ENCODE data around the gene BUD13. TPM values are rescaled to one million over a fixed set of nuclear protein-coding genes. Genes with fewer than 3 reads are reported as not detected.

Gene BUD13
- total and polyA plus RNA-seq, 2 of the 13 experiments (the other 11 are each of a cell fraction or from before 2014, with no cell fraction given): 13.3 to 25.9 TPM

DNA sequence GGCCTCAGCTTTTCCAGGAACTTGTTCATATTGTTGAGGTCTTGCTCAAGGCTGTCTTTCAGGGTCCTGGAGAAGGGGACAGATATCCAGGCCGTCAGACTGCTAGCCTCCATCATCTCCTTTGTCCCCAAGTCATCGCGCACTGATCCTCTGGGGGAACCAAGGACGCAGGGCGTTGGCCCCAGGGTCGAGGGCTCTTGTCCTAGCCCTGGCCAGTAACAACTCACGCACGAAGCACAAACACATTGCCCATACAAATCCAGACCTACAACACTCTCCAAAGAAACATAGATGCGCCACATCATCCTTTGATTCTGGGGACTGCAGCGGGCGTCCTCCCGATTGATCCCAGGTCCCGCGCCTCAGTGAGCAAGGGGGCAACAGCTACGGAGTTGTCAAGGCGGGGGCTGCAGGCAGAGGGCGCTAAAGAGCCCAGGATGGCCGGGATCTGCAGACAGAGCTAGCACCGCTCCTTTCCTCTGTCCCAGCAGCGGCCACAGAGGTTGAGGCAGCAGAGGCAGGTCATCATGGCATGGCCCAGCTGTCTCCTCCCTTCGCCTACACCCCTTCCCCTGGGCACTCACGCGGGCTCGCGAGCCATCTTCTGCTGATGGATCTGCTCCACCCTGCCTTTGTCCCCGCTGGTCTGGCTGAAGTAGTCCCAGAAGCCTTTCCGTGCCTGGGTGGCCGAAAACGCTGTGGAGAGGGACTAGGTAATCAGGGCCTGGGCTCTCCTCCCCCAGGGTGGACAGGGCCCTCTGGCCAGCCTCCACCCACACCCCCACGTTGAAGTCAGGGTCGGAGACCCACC lies 18.4 kb upstream of the BUD13 start (continued):
- TF ChIP-seq ZNF652 (CRISPR knock-in tag; IDR thresholded peaks at IDR 0.05; ENCODE audit: borderline replicate concordance, low read depth): no peak
- TF ChIP-seq, protein P1, sequence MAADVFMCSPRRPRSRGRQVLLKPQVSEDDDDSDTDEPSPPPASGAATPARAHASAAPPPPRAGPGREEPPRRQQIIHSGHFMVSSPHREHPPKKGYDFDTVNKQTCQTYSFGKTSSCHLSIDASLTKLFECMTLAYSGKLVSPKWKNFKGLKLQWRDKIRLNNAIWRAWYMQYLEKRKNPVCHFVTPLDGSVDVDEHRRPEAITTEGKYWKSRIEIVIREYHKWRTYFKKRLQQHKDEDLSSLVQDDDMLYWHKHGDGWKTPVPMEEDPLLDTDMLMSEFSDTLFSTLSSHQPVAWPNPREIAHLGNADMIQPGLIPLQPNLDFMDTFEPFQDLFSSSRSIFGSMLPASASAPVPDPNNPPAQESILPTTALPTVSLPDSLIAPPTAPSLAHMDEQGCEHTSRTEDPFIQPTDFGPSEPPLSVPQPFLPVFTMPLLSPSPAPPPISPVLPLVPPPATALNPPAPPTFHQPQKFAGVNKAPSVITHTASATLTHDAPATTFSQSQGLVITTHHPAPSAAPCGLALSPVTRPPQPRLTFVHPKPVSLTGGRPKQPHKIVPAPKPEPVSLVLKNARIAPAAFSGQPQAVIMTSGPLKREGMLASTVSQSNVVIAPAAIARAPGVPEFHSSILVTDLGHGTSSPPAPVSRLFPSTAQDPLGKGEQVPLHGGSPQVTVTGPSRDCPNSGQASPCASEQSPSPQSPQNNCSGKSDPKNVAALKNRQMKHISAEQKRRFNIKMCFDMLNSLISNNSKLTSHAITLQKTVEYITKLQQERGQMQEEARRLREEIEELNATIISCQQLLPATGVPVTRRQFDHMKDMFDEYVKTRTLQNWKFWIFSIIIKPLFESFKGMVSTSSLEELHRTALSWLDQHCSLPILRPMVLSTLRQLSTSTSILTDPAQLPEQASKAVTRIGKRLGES (CRISPR knock-in tag; IDR thresholded peaks at IDR 0.05; ENCODE audit: borderline replicate concordance): no peak
- no peak for TF ChIP-seq ZBTB1 (CRISPR knock-in tag; IDR thresholded peaks at IDR 0.05; ENCODE audit: borderline replicate concordance)
- TF ChIP-seq TARDBP (CRISPR knock-in tag; IDR thresholded peaks at IDR 0.05): peak; percentile 51; the same call in 1 of the 2 replicates
- TF ChIP-seq PRMT3 (CRISPR knock-in tag; IDR thresholded peaks at IDR 0.05; ENCODE audit: borderline replicate concordance, low read depth): no peak
- TF ChIP-seq ZNF768 (CRISPR knock-in tag; IDR thresholded peaks at IDR 0.05): no peak
- no peak for TF ChIP-seq ZNF256 (CRISPR knock-in tag; conservative IDR thresholded peaks at IDR 0.05)
- no peak for TF ChIP-seq ZNF430 (CRISPR knock-in tag; IDR thresholded peaks at IDR 0.05)
- no peak for TF ChIP-seq KLF9 (CRISPR knock-in tag; IDR thresholded peaks at IDR 0.05; ENCODE audit: low read depth)
- TF ChIP-seq ZNF777 (CRISPR knock-in tag; IDR thresholded peaks at IDR 0.05): no peak
- TF ChIP-seq ZSCAN12 (CRISPR knock-in tag; IDR thresholded peaks at IDR 0.05): no peak
- no peak for TF ChIP-seq FOXM1 (CRISPR knock-in tag; IDR thresholded peaks at IDR 0.05)
- no peak for TF ChIP-seq ZNF639 (CRISPR knock-in tag; conservative IDR thresholded peaks at IDR 0.05)
- no peak for TF ChIP-seq HNF4G (IDR thresholded peaks at IDR 0.05; ENCODE audit: borderline replicate concordance, low read depth, low read length)
- TF ChIP-seq HNF4G (CRISPR knock-in tag; IDR thresholded peaks at IDR 0.05; ENCODE audit: borderline replicate concordance, low read depth): peak; percentile 62; the same call in 1 of the 2 replicates
- no peak for TF ChIP-seq ZBTB42 (CRISPR knock-in tag; IDR thresholded peaks at IDR 0.05)
- TF ChIP-seq ZNF841 (CRISPR knock-in tag; IDR thresholded peaks at IDR 0.05; ENCODE audit: borderline replicate concordance): no peak
- TF ChIP-seq, protein P2, sequence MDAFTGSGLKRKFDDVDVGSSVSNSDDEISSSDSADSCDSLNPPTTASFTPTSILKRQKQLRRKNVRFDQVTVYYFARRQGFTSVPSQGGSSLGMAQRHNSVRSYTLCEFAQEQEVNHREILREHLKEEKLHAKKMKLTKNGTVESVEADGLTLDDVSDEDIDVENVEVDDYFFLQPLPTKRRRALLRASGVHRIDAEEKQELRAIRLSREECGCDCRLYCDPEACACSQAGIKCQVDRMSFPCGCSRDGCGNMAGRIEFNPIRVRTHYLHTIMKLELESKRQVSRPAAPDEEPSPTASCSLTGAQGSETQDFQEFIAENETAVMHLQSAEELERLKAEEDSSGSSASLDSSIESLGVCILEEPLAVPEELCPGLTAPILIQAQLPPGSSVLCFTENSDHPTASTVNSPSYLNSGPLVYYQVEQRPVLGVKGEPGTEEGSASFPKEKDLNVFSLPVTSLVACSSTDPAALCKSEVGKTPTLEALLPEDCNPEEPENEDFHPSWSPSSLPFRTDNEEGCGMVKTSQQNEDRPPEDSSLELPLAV (CRISPR knock-in tag; conservative IDR thresholded peaks at IDR 0.05; ENCODE audit: low read depth): no peak
- TF ChIP-seq ZNF747 (CRISPR knock-in tag; IDR thresholded peaks at IDR 0.05; ENCODE audit: borderline replicate concordance): no peak; the same call in 1 of the 2 replicates
- TF ChIP-seq NPAS2 (CRISPR knock-in tag; IDR thresholded peaks at IDR 0.05; ENCODE audit: borderline replicate concordance): no peak
- no peak for TF ChIP-seq EP300 (IDR thresholded peaks at IDR 0.05; ENCODE audit: low read depth in 2 of 2, low read length in 2 of 2)
- no peak; the same call in 1 of the 2 replicates for TF ChIP-seq EP300 (CRISPR knock-in tag; IDR thresholded peaks at IDR 0.05; ENCODE audit: borderline replicate concordance)
- TF ChIP-seq NBN (conservative IDR thresholded peaks at IDR 0.05): no peak
- peak; percentile 84; the same call in 1 of the 2 replicates for TF ChIP-seq KAT7 (CRISPR knock-in tag; IDR thresholded peaks at IDR 0.05; ENCODE audit: borderline replicate concordance)
- peak; percentile 81 for TF ChIP-seq SALL1 (CRISPR knock-in tag; IDR thresholded peaks at IDR 0.05)
- no peak for TF ChIP-seq FOXK2 (IDR thresholded peaks at IDR 0.05)

Data from HepG2 (cell line).